Measurements from ENCODE around the gene PEX26.

Gene PEX26

DNA sequence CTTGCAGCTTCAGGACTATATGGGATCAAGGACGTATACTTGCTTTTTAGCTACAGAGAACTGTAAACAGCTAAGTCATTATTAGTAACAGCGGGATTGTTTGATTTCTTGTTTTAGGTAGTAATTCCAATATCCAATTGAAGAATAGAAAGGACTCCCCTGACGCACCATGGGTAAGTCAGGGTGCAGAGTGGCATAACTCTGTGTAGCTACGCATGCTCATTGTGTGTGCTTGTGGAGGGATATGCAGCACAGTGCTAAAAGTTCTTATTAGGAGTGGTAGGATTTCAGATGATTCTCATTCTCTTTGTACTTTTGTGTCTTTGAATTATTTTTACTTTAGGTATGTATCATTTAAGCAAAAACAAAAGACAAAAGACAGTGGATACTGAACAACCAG is 7.7 kb upstream of the PEX26 start:
- in situ Hi-C loops (cut with MboI; ENCODE audit: low sequenced_read_pairs), result loop anchor here (25.0 kb wide), 1 partner anchor 158 kb away; no protein-coding TSS in a partner anchor

GRCh38 chr22:18070556-18071306 is 7.1 kb upstream of the PEX26 start:
- in situ Hi-C loops (cut with MboI; ENCODE audit: low sequenced_read_pairs), result loop anchor here (25.0 kb wide), 1 partner anchor 158 kb away; no protein-coding TSS in a partner anchor

- in situ Hi-C loops (cut with MboI; ENCODE audit: low sequenced_read_pairs), result loop anchor here (25.0 kb wide), 1 partner anchor 159 kb away; no protein-coding TSS in a partner anchor
Observed at GRCh38 chr22:18071307-18071967, 6.4 kb upstream of the PEX26 start.

GRCh38 chr22:18071968-18072310 is 5.9 kb upstream of the PEX26 start:
- in situ Hi-C loops (cut with MboI; ENCODE audit: low sequenced_read_pairs), result loop anchor here (25.0 kb wide), 1 partner anchor 160 kb away; no protein-coding TSS in a partner anchor

DNA sequence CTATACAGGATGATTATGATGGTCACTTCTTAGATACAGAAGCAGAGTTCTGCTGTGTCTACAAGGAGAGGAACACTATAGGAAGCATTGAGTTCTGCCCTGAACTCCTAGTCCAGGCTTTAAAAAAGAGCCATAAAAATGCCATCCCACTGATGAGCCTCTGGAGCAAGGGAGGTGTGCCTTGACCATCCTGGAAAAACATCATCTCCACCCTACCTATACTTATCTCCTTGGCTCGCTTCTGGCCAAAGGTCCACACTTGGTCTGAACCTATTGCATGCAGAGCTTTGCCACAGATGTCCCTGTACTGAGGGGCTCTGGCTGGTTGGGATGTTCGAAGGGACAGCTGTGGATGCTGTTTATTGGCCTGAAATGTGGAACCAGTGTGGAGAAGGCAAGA is 4.3 kb upstream of the PEX26 start:
- in situ Hi-C loops (cut with MboI; ENCODE audit: low sequenced_read_pairs), result loop anchor here (25.0 kb wide), 1 partner anchor 161 kb away; no protein-coding TSS in a partner anchor

DNA sequence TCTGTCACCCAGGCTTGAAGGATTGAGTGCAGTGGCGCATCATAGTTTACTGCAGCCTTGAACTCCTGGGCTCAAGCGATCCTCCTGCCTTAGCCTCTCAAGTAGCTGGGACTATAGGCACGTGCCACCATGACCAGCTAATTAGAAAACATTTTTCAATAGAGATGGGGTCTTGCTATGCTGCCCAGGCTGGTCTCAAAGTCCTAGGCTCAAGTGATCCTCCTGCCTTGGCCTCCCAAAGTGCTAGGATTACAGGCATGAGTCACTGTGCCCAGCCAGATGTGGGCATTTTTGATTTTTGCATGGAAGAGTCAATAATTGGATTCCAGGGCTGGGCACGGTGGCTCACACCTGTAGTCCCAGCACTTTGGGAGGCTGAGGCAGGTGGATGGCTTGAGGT is 3.9 kb upstream of the PEX26 start:
- in situ Hi-C loops (cut with MboI; ENCODE audit: low sequenced_read_pairs), result loop anchor here (25.0 kb wide), 1 partner anchor 162 kb away; no protein-coding TSS in a partner anchor

DNA sequence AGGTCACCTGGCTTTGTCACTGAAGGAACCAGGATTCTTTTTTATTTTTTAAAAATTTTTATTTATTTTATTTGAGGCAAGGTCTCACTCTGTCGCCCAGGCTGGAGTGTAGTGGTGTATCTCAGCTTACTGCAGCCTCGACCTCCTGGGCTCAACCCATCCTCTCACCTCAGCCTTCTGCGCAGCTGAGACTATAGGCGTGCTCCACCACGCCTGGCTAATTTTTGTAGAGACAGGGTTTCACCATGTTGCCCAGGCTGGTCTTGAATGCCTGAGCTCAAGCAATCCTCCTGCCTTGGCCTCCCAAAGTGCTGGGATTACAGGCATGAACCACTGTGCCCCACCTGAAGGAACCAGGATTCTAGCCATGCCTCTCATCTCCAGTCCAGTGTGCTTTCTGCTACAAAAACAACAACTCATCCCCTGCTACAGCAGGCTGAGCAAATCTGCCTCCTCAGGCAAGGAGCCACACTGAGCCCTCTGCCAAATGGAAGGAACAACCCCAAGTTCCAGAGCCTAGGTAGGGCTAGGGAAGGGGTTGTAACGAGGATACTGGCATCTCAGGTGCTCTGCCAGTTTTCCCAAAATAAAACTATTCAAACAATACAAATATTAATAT is 2.6 kb upstream of the PEX26 start:
- in situ Hi-C loops (cut with MboI; ENCODE audit: low sequenced_read_pairs), result no loop called here

- in situ Hi-C loops (cut with MboI; ENCODE audit: low sequenced_read_pairs), result no loop called here
Observed at GRCh38 chr22:18075720-18076497, 1.9 kb upstream of the PEX26 start.

- in situ Hi-C loops (cut with MboI; ENCODE audit: low sequenced_read_pairs), result no loop called here
Observed at GRCh38 chr22:18077087-18077638, 627 bp upstream of the PEX26 start.

- in situ Hi-C loops (cut with MboI; ENCODE audit: low sequenced_read_pairs), result no loop called here
Observed at GRCh38 chr22:18078329-18079041, 695 bp downstream of the PEX26 start.

GRCh38 chr22:18079706-18080233 is 2.0 kb downstream of the PEX26 start:
- in situ Hi-C loops (cut with MboI; ENCODE audit: low sequenced_read_pairs), result no loop called here

DNA sequence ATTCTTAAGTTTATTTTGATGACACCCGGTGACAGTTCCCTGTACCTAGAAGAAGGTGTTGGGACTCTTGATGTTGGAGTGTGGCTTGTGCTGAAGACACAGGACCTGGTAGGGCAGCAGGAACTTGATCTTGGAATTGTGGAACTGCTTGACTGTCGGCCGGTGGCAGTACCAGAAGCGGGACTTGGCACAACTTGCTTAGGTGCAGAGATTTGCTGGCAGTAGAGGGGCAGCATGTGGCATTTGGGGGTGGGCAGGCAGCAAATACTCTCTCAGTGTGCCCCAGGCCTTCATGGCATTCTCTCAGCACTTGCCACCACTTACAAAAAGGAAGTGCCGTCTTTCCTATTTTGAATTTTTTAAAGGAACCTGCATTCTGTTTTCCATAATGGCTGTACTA is 3.6 kb downstream of the PEX26 start:
- in situ Hi-C loops (cut with MboI; ENCODE audit: low sequenced_read_pairs), result no loop called here

GRCh38 chr22:18082467-18082866 is 4.7 kb downstream of the PEX26 start:
- in situ Hi-C loops (cut with MboI; ENCODE audit: low sequenced_read_pairs), result no loop called here

DNA sequence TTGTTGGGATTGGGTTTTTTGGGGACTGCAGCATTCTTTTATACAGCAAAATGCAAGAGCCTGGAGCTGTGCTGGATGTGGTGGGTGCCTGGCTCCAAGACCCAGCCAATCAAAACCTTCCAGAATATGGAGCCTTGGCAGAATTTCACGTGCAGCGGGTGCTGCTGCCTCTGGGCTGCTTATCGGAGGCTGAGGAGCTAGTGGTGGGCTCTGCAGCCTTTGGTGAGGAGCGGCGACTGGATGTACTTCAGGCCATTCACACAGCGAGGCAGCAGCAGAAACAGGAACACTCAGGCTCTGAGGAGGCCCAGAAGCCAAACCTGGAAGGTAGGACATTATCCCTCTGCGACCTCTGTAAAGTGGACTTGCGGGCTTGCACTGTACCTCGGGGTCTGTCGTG is 5.6 kb downstream of the PEX26 start:
- in situ Hi-C loops (cut with MboI; ENCODE audit: low sequenced_read_pairs), result no loop called here

DNA sequence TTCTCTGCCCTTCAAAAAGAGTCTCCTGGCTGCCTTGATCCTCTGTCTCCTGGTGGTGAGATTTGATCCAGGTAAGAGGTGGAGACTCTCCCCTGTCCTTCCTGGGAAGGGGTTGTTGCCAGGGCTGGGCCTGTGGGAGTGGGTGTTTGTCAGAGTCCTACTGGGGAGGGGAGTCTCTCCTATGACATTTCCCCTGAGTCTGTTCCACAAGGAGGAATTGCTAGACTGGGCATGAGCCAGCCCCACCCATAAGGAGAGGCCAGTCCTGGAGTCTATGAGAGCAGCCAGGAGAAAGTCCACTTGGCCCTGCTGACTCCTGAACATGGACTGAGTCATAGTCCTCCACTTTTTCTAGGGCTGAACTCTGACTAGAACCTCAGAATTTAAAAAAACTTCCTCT is 7.4 kb downstream of the PEX26 start:
- in situ Hi-C loops (cut with MboI; ENCODE audit: low sequenced_read_pairs), result no loop called here

DNA sequence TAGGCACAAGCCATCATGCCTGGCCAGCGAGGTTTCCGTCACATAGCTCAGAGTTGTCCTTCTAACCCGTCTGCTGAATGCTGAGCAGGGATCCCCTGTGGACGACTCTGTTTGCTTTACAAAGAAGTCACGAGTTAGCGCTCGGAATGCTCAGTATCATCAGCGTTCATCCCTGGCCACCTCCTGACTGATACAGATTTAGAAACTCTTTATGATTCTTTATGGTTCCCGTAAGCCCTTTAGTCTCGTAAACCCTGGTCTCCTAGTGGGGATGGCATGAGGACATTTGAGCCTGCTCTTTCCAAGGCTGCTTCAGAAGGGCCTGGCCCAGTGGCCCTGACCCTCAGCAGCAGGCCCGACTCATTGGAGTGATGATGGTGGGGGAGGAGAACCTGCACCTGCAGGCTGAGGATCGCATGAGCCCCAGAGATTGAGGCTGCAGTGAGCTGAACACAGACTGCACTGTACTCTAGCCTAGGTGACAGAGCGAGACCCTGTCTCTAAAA is 9.6 kb downstream of the PEX26 start:
- in situ Hi-C loops (cut with MboI; ENCODE audit: low sequenced_read_pairs), result no loop called here

DNA sequence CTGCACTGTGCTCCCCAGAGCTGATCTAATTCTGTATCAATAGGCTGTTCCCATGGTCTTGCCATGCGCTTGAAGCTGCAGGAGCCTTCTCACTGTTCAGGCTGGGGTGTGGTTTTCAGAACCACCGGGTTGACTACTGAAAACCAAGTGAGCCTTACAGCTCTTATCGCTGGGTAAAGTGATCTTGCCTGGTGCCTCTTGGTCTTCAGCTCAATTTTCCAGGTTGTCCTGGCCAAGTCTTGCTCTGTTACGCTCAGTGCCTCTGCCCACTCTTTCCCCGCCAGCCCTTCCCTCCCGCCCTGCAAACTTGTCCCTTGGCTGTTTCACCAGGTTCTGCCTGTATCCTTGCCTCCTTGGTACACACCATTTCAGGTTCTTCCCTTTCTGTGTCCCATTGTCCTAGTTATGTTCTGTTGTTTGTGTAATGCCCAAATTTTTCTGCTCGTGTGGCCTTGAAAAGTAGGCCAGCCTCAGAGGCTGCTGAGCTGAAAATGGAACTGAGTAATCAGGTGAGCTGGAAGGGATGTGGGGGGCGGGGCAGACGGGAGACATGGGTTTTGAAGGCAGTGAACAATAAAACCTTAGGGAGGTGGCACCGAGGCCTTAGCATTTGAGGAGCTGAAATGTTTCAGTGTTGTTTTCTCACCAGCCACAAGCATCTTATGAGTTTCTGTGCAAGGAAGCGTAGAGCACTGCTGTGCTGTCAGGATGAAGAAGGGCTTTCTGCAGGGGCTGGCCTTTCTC is 11.2 kb downstream of the PEX26 start:
- in situ Hi-C loops (cut with MboI; ENCODE audit: low sequenced_read_pairs), result no loop called here

GRCh38 chr22:18090286-18090685 is 12.5 kb downstream of the PEX26 start:
- in situ Hi-C loops (cut with MboI; ENCODE audit: low sequenced_read_pairs), result no loop called here

DNA sequence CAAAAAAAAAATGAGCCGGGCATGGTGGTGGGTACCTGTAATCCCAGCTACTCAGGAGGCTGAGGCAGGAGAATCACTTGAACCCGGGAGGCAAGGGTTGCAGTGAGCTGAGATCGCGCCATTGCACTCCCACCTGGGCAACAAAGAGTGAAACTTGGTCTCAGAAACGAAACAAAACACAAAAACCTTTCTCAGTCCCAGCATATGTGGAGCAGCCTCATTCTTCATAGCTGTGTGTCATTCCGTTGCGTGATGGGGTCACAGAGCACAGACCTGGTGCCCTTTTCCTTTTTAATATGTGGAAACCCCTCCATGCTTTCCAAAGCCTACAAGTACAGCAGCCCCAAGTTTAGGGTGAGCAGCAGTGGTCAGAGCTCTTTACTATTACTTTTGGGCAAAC is 13.7 kb downstream of the PEX26 start:
- in situ Hi-C loops (cut with MboI; ENCODE audit: low sequenced_read_pairs), result no loop called here
